Measurements from ENCODE around the gene LST1.

DNA sequence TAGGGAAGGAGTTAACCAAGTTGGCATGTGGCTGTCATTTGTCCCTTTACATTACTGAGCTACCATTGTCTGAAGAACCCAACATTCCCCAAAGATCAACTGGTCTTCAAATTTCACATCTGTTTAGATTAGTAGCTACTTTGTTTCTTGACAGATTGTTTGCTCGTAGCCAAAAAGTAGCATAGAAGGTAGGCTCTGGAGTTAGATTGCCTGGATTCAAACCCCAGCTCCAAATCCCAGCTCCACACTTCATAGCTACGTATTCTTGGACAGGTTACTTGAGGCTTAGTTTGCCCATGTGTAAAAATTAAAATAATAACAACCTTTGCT is 37.6 kb upstream of the LST1 start:
- TF ChIP-seq, protein P1, sequence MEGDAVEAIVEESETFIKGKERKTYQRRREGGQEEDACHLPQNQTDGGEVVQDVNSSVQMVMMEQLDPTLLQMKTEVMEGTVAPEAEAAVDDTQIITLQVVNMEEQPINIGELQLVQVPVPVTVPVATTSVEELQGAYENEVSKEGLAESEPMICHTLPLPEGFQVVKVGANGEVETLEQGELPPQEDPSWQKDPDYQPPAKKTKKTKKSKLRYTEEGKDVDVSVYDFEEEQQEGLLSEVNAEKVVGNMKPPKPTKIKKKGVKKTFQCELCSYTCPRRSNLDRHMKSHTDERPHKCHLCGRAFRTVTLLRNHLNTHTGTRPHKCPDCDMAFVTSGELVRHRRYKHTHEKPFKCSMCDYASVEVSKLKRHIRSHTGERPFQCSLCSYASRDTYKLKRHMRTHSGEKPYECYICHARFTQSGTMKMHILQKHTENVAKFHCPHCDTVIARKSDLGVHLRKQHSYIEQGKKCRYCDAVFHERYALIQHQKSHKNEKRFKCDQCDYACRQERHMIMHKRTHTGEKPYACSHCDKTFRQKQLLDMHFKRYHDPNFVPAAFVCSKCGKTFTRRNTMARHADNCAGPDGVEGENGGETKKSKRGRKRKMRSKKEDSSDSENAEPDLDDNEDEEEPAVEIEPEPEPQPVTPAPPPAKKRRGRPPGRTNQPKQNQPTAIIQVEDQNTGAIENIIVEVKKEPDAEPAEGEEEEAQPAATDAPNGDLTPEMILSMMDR (IDR thresholded peaks at IDR 0.05; ENCODE audit: insufficient read depth, low read length, poor library complexity, severe bottlenecking): no peak
- TF ChIP-seq EZH2phosphoT487 (conservative IDR thresholded peaks at IDR 0.05; ENCODE audit: low read length): no peak
